WTC11 (cell line): Measurements from ENCODE around the gene CTBP1. TPM values are rescaled to one million over a fixed set of nuclear protein-coding genes. Genes with fewer than 3 reads are reported as not detected.

Experiments used
- ATAC-seq: fragments of 200-7000 bp; cut with Tn5 transposase; 2 replicates; pipeline ENCODE4 v1.10.0; 2021; ENCODE audit warnings: mild to moderate bottlenecking, moderate library complexity
- CTCF ChIA-PET: fragments of 300-600 bp; sonication (Branson Sonifier 250); formaldehyde crosslinking; loops from one replicate; lab custom pipeline; 2021; ENCODE audit warnings: antibody characterized with exemption; lab: Charles Lee
- POLR2A ChIA-PET: fragments of 350-600 bp; sonication (Branson Sonifier 250); formaldehyde crosslinking; loops from one replicate; lab custom pipeline; 2021; ENCODE audit warnings: antibody characterized with exemption; lab: Charles Lee
- DNase-seq: peaks from one replicate; pipeline ENCODE4 v3.0.0; 2021; ENCODE audit warnings: low spot score
- H3K27ac Mint-ChIP-seq: 2 replicates; pipeline ENCODE4 v1.8.0; 2021; ENCODE audit warnings: mixed read lengths
- H3K27me3 Mint-ChIP-seq: 2 replicates; pipeline ENCODE4 v1.8.0; 2021; ENCODE audit warnings: low read depth, mild to moderate bottlenecking, moderate library complexity, mixed read lengths
- H3K36me3 Mint-ChIP-seq: 2 replicates; pipeline ENCODE4 v1.8.0; 2021; ENCODE audit warnings: mixed read lengths
- H3K4me1 Mint-ChIP-seq: 2 replicates; pipeline ENCODE4 v1.8.0; 2022; ENCODE audit warnings: mixed read lengths
- H3K4me3 Mint-ChIP-seq: 2 replicates; pipeline ENCODE4 v1.8.0; 2021; ENCODE audit warnings: mild to moderate bottlenecking, moderate library complexity, mixed read lengths
- H3K9me3 Mint-ChIP-seq: 2 replicates; pipeline ENCODE4 v1.8.0; 2021; ENCODE audit warnings: mixed read lengths
- FOXJ3 ChIP-seq: sonication (generic); formaldehyde crosslinking; IDR thresholded peaks from 2 replicates; pipeline ENCODE4 v1.9.0; 2021; ENCODE audit warnings: missing genetic modification reagents, mild to moderate bottlenecking, borderline replicate concordance
- GABPB1 ChIP-seq: sonication (generic); formaldehyde crosslinking; IDR thresholded peaks from 2 replicates; pipeline ENCODE4 v1.8.1; 2023; ENCODE audit warnings: mild to moderate bottlenecking, missing genetic modification reagents
- NFYB ChIP-seq: sonication (generic); formaldehyde crosslinking; conservative IDR thresholded peaks from 2 replicates; pipeline ENCODE4 v1.8.0; 2022; ENCODE audit warnings: low read depth, missing genetic modification reagents
- RELA ChIP-seq: sonication (generic); formaldehyde crosslinking; IDR thresholded peaks from 2 replicates; pipeline ENCODE4 v1.8.1; 2022; ENCODE audit warnings: missing genetic modification reagents, mild to moderate bottlenecking, borderline replicate concordance
- TEAD1 ChIP-seq: sonication (generic); formaldehyde crosslinking; IDR thresholded peaks from 2 replicates; pipeline ENCODE4 v1.8.0; 2022; ENCODE audit warnings: mild to moderate bottlenecking, missing genetic modification reagents
- ZNF219 ChIP-seq: sonication (generic); formaldehyde crosslinking; IDR thresholded peaks from 2 replicates; pipeline ENCODE4 v1.8.0; 2023; ENCODE audit warnings: missing genetic modification reagents, mild to moderate bottlenecking, borderline replicate concordance
- ZNF232 ChIP-seq: sonication (generic); formaldehyde crosslinking; IDR thresholded peaks from 2 replicates; pipeline ENCODE4 v1.8.0; 2022; ENCODE audit warnings: mild to moderate bottlenecking, missing genetic modification reagents
- ZNF416 ChIP-seq: fragments of 250-450 bp; sonication (Bioruptor Pico); IDR thresholded peaks from 2 replicates; pipeline ENCODE4 v1.9.0; 2021; ENCODE audit warnings: mild to moderate bottlenecking, inconsistent platforms
- total RNA-seq: library from RNA; stranded (reverse); gene quantifications from 3 replicates; pipeline ENCODE4 v1.2.3, GENCODE V29; 2021
- TF ChIP-seq, protein P1 (sequence below): sonication (generic); formaldehyde crosslinking; IDR thresholded peaks from 2 replicates; pipeline ENCODE4 v1.8.0; 2022; ENCODE audit warnings: missing genetic modification reagents
- TF ChIP-seq, protein P2 (sequence below): sonication (generic); formaldehyde crosslinking; IDR thresholded peaks from 2 replicates; pipeline ENCODE4 v1.8.1; 2023; ENCODE audit warnings: mild to moderate bottlenecking, missing genetic modification reagents, borderline replicate concordance
- TF ChIP-seq, protein P3 (sequence below): sonication (generic); formaldehyde crosslinking; IDR thresholded peaks from 2 replicates; pipeline ENCODE4 v1.8.1; 2022; ENCODE audit warnings: low read depth, missing genetic modification reagents, borderline replicate concordance
- TF ChIP-seq, protein P4 (sequence below): sonication (generic); formaldehyde crosslinking; IDR thresholded peaks from 2 replicates; pipeline ENCODE4 v1.8.1; 2023; ENCODE audit warnings: mild to moderate bottlenecking, missing genetic modification reagents, moderate library complexity
- TF ChIP-seq, protein P5 (sequence below): sonication (generic); formaldehyde crosslinking; IDR thresholded peaks from 2 replicates; pipeline ENCODE4 v1.8.0; 2022; ENCODE audit warnings: mild to moderate bottlenecking, missing genetic modification reagents
- TF ChIP-seq, protein P6 (sequence below): sonication (generic); formaldehyde crosslinking; IDR thresholded peaks from 2 replicates; pipeline ENCODE4 v1.8.0; 2022; ENCODE audit warnings: mild to moderate bottlenecking, missing genetic modification reagents
- TF ChIP-seq, protein P7 (sequence below): fragments of 200-600 bp; IDR thresholded peaks from 2 replicates; pipeline ENCODE4 v1.8.0; 2022; ENCODE audit warnings: antibody characterized with exemption

Gene CTBP1
- total RNA-seq, 1 experiment from 2014 or later = 143 TPM

DNA sequence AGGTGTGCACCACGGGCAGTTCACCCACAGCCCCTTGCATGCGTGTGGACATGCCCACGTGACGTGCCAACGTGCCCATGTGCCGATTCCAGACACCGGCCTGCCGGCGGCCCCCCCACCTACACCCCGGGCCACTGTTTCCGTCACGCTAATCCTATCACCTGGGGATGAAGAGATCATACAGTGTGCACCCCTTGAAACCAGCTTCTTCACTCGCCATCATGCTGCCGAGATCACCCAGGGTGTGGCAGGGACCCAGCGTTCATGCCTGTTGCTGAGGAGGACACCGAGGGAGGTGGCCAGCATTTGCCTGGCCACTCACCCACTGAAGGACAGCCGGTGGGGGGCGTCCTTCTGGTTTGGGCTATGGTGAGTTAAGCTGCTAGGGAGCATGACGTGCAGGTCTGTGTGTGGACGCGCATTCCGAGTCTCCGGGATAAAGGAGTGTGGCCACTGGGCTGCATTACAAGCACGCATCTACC is 14.1 kb downstream of the CTBP1 start:
- H3K36me3 Mint-ChIP-seq = peaks cover 40% of the 10 kb centered on the region
- no peaks in the 10 kb centered on the region for H3K9me3 Mint-ChIP-seq
- POLR2A ChIA-PET = no interaction called here
- no peak overlapping the region for H3K4me3 Mint-ChIP-seq
- no peak for DNase-seq
- CTCF ChIA-PET = no interaction called here
- H3K27me3 Mint-ChIP-seq = no peaks in the 10 kb centered on the region
- ATAC-seq = no peak
- TF ChIP-seq, protein P1, sequence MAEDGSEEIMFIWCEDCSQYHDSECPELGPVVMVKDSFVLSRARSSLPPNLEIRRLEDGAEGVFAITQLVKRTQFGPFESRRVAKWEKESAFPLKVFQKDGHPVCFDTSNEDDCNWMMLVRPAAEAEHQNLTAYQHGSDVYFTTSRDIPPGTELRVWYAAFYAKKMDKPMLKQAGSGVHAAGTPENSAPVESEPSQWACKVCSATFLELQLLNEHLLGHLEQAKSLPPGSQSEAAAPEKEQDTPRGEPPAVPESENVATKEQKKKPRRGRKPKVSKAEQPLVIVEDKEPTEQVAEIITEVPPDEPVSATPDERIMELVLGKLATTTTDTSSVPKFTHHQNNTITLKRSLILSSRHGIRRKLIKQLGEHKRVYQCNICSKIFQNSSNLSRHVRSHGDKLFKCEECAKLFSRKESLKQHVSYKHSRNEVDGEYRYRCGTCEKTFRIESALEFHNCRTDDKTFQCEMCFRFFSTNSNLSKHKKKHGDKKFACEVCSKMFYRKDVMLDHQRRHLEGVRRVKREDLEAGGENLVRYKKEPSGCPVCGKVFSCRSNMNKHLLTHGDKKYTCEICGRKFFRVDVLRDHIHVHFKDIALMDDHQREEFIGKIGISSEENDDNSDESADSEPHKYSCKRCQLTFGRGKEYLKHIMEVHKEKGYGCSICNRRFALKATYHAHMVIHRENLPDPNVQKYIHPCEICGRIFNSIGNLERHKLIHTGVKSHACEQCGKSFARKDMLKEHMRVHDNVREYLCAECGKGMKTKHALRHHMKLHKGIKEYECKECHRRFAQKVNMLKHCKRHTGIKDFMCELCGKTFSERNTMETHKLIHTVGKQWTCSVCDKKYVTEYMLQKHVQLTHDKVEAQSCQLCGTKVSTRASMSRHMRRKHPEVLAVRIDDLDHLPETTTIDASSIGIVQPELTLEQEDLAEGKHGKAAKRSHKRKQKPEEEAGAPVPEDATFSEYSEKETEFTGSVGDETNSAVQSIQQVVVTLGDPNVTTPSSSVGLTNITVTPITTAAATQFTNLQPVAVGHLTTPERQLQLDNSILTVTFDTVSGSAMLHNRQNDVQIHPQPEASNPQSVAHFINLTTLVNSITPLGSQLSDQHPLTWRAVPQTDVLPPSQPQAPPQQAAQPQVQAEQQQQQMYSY (CRISPR knock-in tag) = no peak
- TF ChIP-seq, protein P2, sequence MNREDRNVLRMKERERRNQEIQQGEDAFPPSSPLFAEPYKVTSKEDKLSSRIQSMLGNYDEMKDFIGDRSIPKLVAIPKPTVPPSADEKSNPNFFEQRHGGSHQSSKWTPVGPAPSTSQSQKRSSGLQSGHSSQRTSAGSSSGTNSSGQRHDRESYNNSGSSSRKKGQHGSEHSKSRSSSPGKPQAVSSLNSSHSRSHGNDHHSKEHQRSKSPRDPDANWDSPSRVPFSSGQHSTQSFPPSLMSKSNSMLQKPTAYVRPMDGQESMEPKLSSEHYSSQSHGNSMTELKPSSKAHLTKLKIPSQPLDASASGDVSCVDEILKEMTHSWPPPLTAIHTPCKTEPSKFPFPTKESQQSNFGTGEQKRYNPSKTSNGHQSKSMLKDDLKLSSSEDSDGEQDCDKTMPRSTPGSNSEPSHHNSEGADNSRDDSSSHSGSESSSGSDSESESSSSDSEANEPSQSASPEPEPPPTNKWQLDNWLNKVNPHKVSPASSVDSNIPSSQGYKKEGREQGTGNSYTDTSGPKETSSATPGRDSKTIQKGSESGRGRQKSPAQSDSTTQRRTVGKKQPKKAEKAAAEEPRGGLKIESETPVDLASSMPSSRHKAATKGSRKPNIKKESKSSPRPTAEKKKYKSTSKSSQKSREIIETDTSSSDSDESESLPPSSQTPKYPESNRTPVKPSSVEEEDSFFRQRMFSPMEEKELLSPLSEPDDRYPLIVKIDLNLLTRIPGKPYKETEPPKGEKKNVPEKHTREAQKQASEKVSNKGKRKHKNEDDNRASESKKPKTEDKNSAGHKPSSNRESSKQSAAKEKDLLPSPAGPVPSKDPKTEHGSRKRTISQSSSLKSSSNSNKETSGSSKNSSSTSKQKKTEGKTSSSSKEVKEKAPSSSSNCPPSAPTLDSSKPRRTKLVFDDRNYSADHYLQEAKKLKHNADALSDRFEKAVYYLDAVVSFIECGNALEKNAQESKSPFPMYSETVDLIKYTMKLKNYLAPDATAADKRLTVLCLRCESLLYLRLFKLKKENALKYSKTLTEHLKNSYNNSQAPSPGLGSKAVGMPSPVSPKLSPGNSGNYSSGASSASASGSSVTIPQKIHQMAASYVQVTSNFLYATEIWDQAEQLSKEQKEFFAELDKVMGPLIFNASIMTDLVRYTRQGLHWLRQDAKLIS = no peak
- TF ChIP-seq, protein P3, sequence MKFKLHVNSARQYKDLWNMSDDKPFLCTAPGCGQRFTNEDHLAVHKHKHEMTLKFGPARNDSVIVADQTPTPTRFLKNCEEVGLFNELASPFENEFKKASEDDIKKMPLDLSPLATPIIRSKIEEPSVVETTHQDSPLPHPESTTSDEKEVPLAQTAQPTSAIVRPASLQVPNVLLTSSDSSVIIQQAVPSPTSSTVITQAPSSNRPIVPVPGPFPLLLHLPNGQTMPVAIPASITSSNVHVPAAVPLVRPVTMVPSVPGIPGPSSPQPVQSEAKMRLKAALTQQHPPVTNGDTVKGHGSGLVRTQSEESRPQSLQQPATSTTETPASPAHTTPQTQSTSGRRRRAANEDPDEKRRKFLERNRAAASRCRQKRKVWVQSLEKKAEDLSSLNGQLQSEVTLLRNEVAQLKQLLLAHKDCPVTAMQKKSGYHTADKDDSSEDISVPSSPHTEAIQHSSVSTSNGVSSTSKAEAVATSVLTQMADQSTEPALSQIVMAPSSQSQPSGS (CRISPR knock-in tag) = no peak
- TF ChIP-seq, protein P4, sequence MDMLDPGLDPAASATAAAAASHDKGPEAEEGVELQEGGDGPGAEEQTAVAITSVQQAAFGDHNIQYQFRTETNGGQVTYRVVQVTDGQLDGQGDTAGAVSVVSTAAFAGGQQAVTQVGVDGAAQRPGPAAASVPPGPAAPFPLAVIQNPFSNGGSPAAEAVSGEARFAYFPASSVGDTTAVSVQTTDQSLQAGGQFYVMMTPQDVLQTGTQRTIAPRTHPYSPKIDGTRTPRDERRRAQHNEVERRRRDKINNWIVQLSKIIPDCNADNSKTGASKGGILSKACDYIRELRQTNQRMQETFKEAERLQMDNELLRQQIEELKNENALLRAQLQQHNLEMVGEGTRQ (CRISPR knock-in tag) = no peak
- no peak for TF ChIP-seq GABPB1 (CRISPR knock-in tag)
- no peak for TF ChIP-seq ZNF232 (CRISPR knock-in tag)
- no peak for TF ChIP-seq NFYB (CRISPR knock-in tag)
- no peak for TF ChIP-seq TEAD1 (CRISPR knock-in tag)
- TF ChIP-seq, protein P5, sequence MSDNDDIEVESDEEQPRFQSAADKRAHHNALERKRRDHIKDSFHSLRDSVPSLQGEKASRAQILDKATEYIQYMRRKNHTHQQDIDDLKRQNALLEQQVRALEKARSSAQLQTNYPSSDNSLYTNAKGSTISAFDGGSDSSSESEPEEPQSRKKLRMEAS (CRISPR knock-in tag) = no peak
- TF ChIP-seq, protein P6, sequence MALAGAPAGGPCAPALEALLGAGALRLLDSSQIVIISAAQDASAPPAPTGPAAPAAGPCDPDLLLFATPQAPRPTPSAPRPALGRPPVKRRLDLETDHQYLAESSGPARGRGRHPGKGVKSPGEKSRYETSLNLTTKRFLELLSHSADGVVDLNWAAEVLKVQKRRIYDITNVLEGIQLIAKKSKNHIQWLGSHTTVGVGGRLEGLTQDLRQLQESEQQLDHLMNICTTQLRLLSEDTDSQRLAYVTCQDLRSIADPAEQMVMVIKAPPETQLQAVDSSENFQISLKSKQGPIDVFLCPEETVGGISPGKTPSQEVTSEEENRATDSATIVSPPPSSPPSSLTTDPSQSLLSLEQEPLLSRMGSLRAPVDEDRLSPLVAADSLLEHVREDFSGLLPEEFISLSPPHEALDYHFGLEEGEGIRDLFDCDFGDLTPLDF (CRISPR knock-in tag) = no peak
- TF ChIP-seq, protein P7, sequence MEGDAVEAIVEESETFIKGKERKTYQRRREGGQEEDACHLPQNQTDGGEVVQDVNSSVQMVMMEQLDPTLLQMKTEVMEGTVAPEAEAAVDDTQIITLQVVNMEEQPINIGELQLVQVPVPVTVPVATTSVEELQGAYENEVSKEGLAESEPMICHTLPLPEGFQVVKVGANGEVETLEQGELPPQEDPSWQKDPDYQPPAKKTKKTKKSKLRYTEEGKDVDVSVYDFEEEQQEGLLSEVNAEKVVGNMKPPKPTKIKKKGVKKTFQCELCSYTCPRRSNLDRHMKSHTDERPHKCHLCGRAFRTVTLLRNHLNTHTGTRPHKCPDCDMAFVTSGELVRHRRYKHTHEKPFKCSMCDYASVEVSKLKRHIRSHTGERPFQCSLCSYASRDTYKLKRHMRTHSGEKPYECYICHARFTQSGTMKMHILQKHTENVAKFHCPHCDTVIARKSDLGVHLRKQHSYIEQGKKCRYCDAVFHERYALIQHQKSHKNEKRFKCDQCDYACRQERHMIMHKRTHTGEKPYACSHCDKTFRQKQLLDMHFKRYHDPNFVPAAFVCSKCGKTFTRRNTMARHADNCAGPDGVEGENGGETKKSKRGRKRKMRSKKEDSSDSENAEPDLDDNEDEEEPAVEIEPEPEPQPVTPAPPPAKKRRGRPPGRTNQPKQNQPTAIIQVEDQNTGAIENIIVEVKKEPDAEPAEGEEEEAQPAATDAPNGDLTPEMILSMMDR = no peak
- no peak for TF ChIP-seq ZNF219 (CRISPR knock-in tag)
- no peak for TF ChIP-seq RELA (CRISPR knock-in tag)
- no peak for TF ChIP-seq ZNF416 (CRISPR knock-in tag)
- no peak for TF ChIP-seq FOXJ3 (CRISPR knock-in tag)
- no peaks in the 10 kb centered on the region for H3K4me1 Mint-ChIP-seq
- H3K27ac Mint-ChIP-seq = no peak overlapping the region
